GM12878 (cell line): Measurements from ENCODE around the gene PMM2.

Experiments
- EP300 ChIP-seq, 2 experiments: fragments of 150-350 bp in 1 of 2; IDR thresholded peaks; 2 replicates each; pipeline ENCODE4 v1.6.1; 2011 to 2012; ENCODE audit warnings: low read depth in 2 of 2, low read length in 2 of 2, borderline replicate concordance in 1 of 2, improper control_type of control experiment in 1 of 2, inconsistent platforms in 1 of 2; ENCODE audit not compliant: control insufficient read depth in 1 of 2
- POLR2A ChIP-seq: IDR thresholded peaks from 2 replicates; pipeline ENCODE4 v1.6.1; 2011; ENCODE audit warnings: low read depth, mild to moderate bottlenecking, low read length
- SREBF1 ChIP-seq: IDR thresholded peaks from 2 replicates; pipeline ENCODE4 v1.6.1; 2012; ENCODE audit warnings: mild to moderate bottlenecking, low read length
- TAF1 ChIP-seq: IDR thresholded peaks from 2 replicates; pipeline ENCODE4 v1.6.1; 2011; ENCODE audit warnings: mild to moderate bottlenecking, low read depth, low read length, borderline replicate concordance
- TF ChIP-seq, protein P1 (sequence below), 3 experiments: IDR thresholded peaks in 2 of 3; conservative IDR thresholded peaks in 1 of 3; 2 replicates each; pipeline ENCODE4 v1.5.1; 2011; ENCODE audit warnings: low read depth in 3 of 3, low read length in 3 of 3, mild to moderate bottlenecking in 3 of 3, control low read depth in 2 of 3, moderate library complexity in 2 of 3, inconsistent platforms in 1 of 3, mixed read lengths in 1 of 3; ENCODE audit not compliant: control insufficient read depth in 2 of 3, insufficient read depth in 1 of 3; ENCODE audit errors: extremely low read depth in 1 of 3
- TF ChIP-seq, protein P2 (sequence below): IDR thresholded peaks from 2 replicates; pipeline ENCODE4 v1.6.1; 2012; ENCODE audit warnings: mild to moderate bottlenecking, low read depth, low read length

DNA sequence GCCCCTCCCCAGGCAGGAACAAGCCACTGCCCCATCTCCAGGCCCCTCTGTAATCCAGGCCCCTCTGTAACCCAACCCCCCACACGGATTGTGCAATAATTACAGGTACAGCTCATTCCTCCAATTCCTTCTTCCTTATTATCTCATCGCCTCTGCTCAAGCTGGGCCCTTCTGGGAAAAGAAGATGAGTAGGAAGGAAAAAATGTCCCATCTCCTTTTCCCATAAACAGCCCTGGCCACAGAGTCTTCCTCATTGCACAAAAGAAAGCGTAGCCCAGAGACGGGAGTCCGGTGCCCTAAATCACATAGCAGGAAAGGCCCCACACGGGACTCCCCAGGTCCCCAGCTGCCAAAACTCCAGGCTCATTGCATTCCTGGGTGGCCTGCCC lies 80.9 kb downstream of the PMM2 start:
- TF ChIP-seq SREBF1 (no peak), POLR2A (no peak), TAF1 (no peak), EP300 (IDR thresholded peaks at IDR 0.05; ENCODE audit: borderline replicate concordance in 1 of 2, control insufficient read depth in 1 of 2, low read depth in 2 of 2, low read length in 2 of 2) (no peak)
- TF ChIP-seq, protein P1, sequence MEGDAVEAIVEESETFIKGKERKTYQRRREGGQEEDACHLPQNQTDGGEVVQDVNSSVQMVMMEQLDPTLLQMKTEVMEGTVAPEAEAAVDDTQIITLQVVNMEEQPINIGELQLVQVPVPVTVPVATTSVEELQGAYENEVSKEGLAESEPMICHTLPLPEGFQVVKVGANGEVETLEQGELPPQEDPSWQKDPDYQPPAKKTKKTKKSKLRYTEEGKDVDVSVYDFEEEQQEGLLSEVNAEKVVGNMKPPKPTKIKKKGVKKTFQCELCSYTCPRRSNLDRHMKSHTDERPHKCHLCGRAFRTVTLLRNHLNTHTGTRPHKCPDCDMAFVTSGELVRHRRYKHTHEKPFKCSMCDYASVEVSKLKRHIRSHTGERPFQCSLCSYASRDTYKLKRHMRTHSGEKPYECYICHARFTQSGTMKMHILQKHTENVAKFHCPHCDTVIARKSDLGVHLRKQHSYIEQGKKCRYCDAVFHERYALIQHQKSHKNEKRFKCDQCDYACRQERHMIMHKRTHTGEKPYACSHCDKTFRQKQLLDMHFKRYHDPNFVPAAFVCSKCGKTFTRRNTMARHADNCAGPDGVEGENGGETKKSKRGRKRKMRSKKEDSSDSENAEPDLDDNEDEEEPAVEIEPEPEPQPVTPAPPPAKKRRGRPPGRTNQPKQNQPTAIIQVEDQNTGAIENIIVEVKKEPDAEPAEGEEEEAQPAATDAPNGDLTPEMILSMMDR (IDR thresholded peaks at IDR 0.05 in 2 of 3, conservative IDR thresholded peaks at IDR 0.05 in 1 of 3; ENCODE audit: control insufficient read depth in 2 of 3, extremely low read depth in 1 of 3, insufficient read depth in 1 of 3, low read depth in 3 of 3, low read length in 3 of 3) = no peak
- TF ChIP-seq, protein P2, sequence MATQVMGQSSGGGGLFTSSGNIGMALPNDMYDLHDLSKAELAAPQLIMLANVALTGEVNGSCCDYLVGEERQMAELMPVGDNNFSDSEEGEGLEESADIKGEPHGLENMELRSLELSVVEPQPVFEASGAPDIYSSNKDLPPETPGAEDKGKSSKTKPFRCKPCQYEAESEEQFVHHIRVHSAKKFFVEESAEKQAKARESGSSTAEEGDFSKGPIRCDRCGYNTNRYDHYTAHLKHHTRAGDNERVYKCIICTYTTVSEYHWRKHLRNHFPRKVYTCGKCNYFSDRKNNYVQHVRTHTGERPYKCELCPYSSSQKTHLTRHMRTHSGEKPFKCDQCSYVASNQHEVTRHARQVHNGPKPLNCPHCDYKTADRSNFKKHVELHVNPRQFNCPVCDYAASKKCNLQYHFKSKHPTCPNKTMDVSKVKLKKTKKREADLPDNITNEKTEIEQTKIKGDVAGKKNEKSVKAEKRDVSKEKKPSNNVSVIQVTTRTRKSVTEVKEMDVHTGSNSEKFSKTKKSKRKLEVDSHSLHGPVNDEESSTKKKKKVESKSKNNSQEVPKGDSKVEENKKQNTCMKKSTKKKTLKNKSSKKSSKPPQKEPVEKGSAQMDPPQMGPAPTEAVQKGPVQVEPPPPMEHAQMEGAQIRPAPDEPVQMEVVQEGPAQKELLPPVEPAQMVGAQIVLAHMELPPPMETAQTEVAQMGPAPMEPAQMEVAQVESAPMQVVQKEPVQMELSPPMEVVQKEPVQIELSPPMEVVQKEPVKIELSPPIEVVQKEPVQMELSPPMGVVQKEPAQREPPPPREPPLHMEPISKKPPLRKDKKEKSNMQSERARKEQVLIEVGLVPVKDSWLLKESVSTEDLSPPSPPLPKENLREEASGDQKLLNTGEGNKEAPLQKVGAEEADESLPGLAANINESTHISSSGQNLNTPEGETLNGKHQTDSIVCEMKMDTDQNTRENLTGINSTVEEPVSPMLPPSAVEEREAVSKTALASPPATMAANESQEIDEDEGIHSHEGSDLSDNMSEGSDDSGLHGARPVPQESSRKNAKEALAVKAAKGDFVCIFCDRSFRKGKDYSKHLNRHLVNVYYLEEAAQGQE = no peak
